Skeletal muscle satellite cell (primary cell): ENCODE results near the gene GID4.

Experiments
- H3K27me3 ChIP-seq: 2 replicates; pipeline ENCODE4 v1.7.0; 2013; ENCODE audit warnings: low read length; ENCODE audit not compliant: control insufficient read depth, insufficient read depth
- H3K36me3 ChIP-seq: 2 replicates; pipeline ENCODE4 v1.7.0; 2013; ENCODE audit warnings: mild to moderate bottlenecking, control low read depth, low read length; ENCODE audit not compliant: insufficient read depth
- H3K4me1 ChIP-seq: 2 replicates; pipeline ENCODE4 v1.7.0; 2013; ENCODE audit warnings: low read length; ENCODE audit not compliant: control insufficient read depth, insufficient read depth
- H3K4me2 ChIP-seq: 2 replicates; pipeline ENCODE4 v1.7.0; 2013; ENCODE audit warnings: mild to moderate bottlenecking, low read length
- H3K4me3 ChIP-seq: 2 replicates; pipeline ENCODE4 v1.7.0; 2013; ENCODE audit warnings: low read length
- H3K9ac ChIP-seq: 2 replicates; pipeline ENCODE4 v1.7.0; 2013; ENCODE audit warnings: mild to moderate bottlenecking, low read depth, low read length, moderate library complexity
- H3K9me3 ChIP-seq: replicated peaks from 2 replicates; pipeline ENCODE4 v1.7.0; 2013; ENCODE audit warnings: mild to moderate bottlenecking, control low read depth, low read length

The GID4 gene

GRCh38 chr17:18084256-18084655 is 45.0 kb downstream of the GID4 start:
- Histone ChIP-seq H3K27me3 (peaks cover 5% of the 10 kb centered on the region), H3K9me3 (no peaks in the 10 kb centered on the region), H3K4me2 (no peak overlapping the region), H3K36me3 (no peaks in the 10 kb centered on the region), H3K4me3 (no peak overlapping the region), H3K4me1 (peaks cover 13% of the 10 kb centered on the region), H3K9ac (no peak overlapping the region)

- Histone ChIP-seq H3K36me3 (peaks cover 3% of the 10 kb centered on the region), H3K4me1 (peaks cover 13% of the 10 kb centered on the region), H3K9me3 (no peaks in the 10 kb centered on the region), H3K4me2 (peak within 1 kb of the TSS; percentile 87), H3K27me3 (no peaks in the 10 kb centered on the region), H3K4me3 (peak within 1 kb of the TSS; percentile 94), H3K9ac (peak within 1 kb of the TSS; percentile 87)
Observed at GRCh38 chr17:18087610-18088491, 48.6 kb downstream of the GID4 start, which contains the start of gene DRG2. TSS of gene DRG2 (plus strand) at chr17:18087948. CDS start at chr17:18088024, 76 bp downstream.

- no peaks in the 10 kb centered on the region for H3K27me3 ChIP-seq
- H3K9ac ChIP-seq = no peak overlapping the region
- peak overlapping the region; percentile 87 for H3K4me2 ChIP-seq
- no peak overlapping the region for H3K4me3 ChIP-seq
- H3K9me3 ChIP-seq = no peaks in the 10 kb centered on the region
- H3K4me1 ChIP-seq = peaks cover 13% of the 10 kb centered on the region
- peaks cover 16% of the 10 kb centered on the region for H3K36me3 ChIP-seq
Observed at GRCh38 chr17:18089613-18090012, 50.4 kb downstream of the GID4 start.

GRCh38 chr17:18093616-18094408 is 54.6 kb downstream of the GID4 start:
- peaks cover 51% of the 10 kb centered on the region for H3K36me3 ChIP-seq
- no peak overlapping the region for H3K9ac ChIP-seq
- H3K27me3 ChIP-seq = no peaks in the 10 kb centered on the region
- peaks cover 5% of the 10 kb centered on the region for H3K4me1 ChIP-seq
- no peak overlapping the region for H3K4me2 ChIP-seq
- H3K9me3 ChIP-seq = no peaks in the 10 kb centered on the region
- no peak overlapping the region for H3K4me3 ChIP-seq

- Histone ChIP-seq H3K27me3 (no peaks in the 10 kb centered on the region), H3K9me3 (no peaks in the 10 kb centered on the region), H3K4me3 (no peak overlapping the region), H3K4me1 (no peaks in the 10 kb centered on the region), H3K36me3 (peaks cover 57% of the 10 kb centered on the region), H3K4me2 (no peak overlapping the region), H3K9ac (no peak overlapping the region)
Observed at GRCh38 chr17:18094409-18094807, 55.2 kb downstream of the GID4 start.

- no peaks in the 10 kb centered on the region for H3K4me1 ChIP-seq
- H3K9ac ChIP-seq = no peak overlapping the region
- no peaks in the 10 kb centered on the region for H3K9me3 ChIP-seq
- H3K4me2 ChIP-seq = no peak overlapping the region
- H3K27me3 ChIP-seq = no peaks in the 10 kb centered on the region
- no peak overlapping the region for H3K4me3 ChIP-seq
- H3K36me3 ChIP-seq = peaks cover 66% of the 10 kb centered on the region
Observed at GRCh38 chr17:18099516-18099915, 60.3 kb downstream of the GID4 start.

- no peaks in the 10 kb centered on the region for H3K4me1 ChIP-seq
- H3K9me3 ChIP-seq = no peaks in the 10 kb centered on the region
- no peak overlapping the region for H3K4me3 ChIP-seq
- H3K27me3 ChIP-seq = no peaks in the 10 kb centered on the region
- H3K4me2 ChIP-seq = no peak overlapping the region
- no peak overlapping the region for H3K9ac ChIP-seq
- H3K36me3 ChIP-seq = peaks cover 66% of the 10 kb centered on the region
Observed at GRCh38 chr17:18100616-18101015, 61.4 kb downstream of the GID4 start.

- H3K36me3 ChIP-seq = peaks cover 62% of the 10 kb centered on the region
- no peaks in the 10 kb centered on the region for H3K4me1 ChIP-seq
- no peak overlapping the region for H3K4me3 ChIP-seq
- no peak overlapping the region for H3K9ac ChIP-seq
- H3K4me2 ChIP-seq = no peak overlapping the region
- H3K27me3 ChIP-seq = no peaks in the 10 kb centered on the region
- no peaks in the 10 kb centered on the region for H3K9me3 ChIP-seq
Observed at GRCh38 chr17:18101828-18102227, 62.6 kb downstream of the GID4 start.

GRCh38 chr17:18102640-18103039 is 63.4 kb downstream of the GID4 start:
- peaks cover 54% of the 10 kb centered on the region for H3K36me3 ChIP-seq
- no peaks in the 10 kb centered on the region for H3K9me3 ChIP-seq
- no peaks in the 10 kb centered on the region for H3K4me1 ChIP-seq
- no peak overlapping the region for H3K4me2 ChIP-seq
- no peak overlapping the region for H3K4me3 ChIP-seq
- no peaks in the 10 kb centered on the region for H3K27me3 ChIP-seq
- H3K9ac ChIP-seq = no peak overlapping the region

- Histone ChIP-seq H3K27me3 (no peaks in the 10 kb centered on the region), H3K4me2 (no peak overlapping the region), H3K9ac (no peak overlapping the region), H3K9me3 (no peaks in the 10 kb centered on the region), H3K4me3 (no peak overlapping the region), H3K36me3 (peaks cover 31% of the 10 kb centered on the region), H3K4me1 (no peaks in the 10 kb centered on the region)
Observed at GRCh38 chr17:18105027-18105426, 65.8 kb downstream of the GID4 start.

GRCh38 chr17:18105595-18105994 is 66.4 kb downstream of the GID4 start:
- H3K9me3 ChIP-seq = no peaks in the 10 kb centered on the region
- no peaks in the 10 kb centered on the region for H3K4me1 ChIP-seq
- no peaks in the 10 kb centered on the region for H3K27me3 ChIP-seq
- no peak overlapping the region for H3K4me2 ChIP-seq
- peaks cover 26% of the 10 kb centered on the region for H3K36me3 ChIP-seq
- H3K4me3 ChIP-seq = no peak overlapping the region
- H3K9ac ChIP-seq = no peak overlapping the region
